GM23338 (cell line): ENCODE data around the gene MMP17. TPM values are rescaled to one million over a fixed set of nuclear protein-coding genes. Genes with fewer than 3 reads are reported as not detected.

ENCODE experiments used
- ATAC-seq: fragments of 200-7000 bp; cut with Tn5 transposase; 3 replicates; pipeline ENCODE4 v1.9.1; 2020
- DNase-seq: peaks from one replicate; pipeline ENCODE4 v3.0.0-alpha.2; 2015; ENCODE audit warnings: low spot score
- H2AFZ ChIP-seq: fragments of 200-600 bp; sonication (generic); 2 replicates; pipeline ENCODE4 v1.8.0; 2016; ENCODE audit warnings: antibody characterized with exemption, mild to moderate bottlenecking, moderate library complexity
- H3F3A ChIP-seq: fragments of 200-600 bp; sonication (generic); replicated peaks from 2 replicates; pipeline ENCODE4 v1.8.0; 2017; ENCODE audit warnings: antibody characterized with exemption, mixed run types, low read depth
- H3K27ac ChIP-seq: fragments of 200-600 bp; sonication (generic); 2 replicates; pipeline ENCODE4 v1.6.1; 2016; ENCODE audit warnings: low read depth
- H3K27me3 ChIP-seq: fragments of 200-600 bp; sonication (generic); 2 replicates; pipeline ENCODE4 v1.8.0; 2016; ENCODE audit warnings: mild to moderate bottlenecking, mixed run types, moderate library complexity; ENCODE audit not compliant: insufficient read depth
- H3K36me3 ChIP-seq: fragments of 200-600 bp; sonication (generic); 2 replicates; pipeline ENCODE4 v1.8.0; 2016; ENCODE audit warnings: mild to moderate bottlenecking; ENCODE audit not compliant: insufficient read depth
- H3K4me1 ChIP-seq: fragments of 200-600 bp; sonication (generic); 2 replicates; pipeline ENCODE4 v1.8.0; 2016; ENCODE audit warnings: mild to moderate bottlenecking, moderate library complexity; ENCODE audit not compliant: insufficient read depth
- H3K4me2 ChIP-seq: fragments of 200-600 bp; sonication (generic); 2 replicates; pipeline ENCODE4 v1.7.1; 2017; ENCODE audit warnings: mixed run types
- H3K4me3 ChIP-seq: fragments of 200-600 bp; sonication (generic); 2 replicates; pipeline ENCODE4 v1.6.1; 2016; ENCODE audit warnings: mixed run types
- H3K79me2 ChIP-seq: fragments of 200-600 bp; sonication (generic); replicated peaks from 2 replicates; pipeline ENCODE4 v1.8.0; 2017; ENCODE audit warnings: mild to moderate bottlenecking; ENCODE audit not compliant: insufficient read depth
- H3K9me2 ChIP-seq: fragments of 200-600 bp; sonication (generic); 2 replicates; pipeline ENCODE4 v1.8.0; 2017; ENCODE audit not compliant: insufficient read depth
- H4K20me1 ChIP-seq: fragments of 200-600 bp; sonication (generic); replicated peaks from 2 replicates; pipeline ENCODE4 v1.8.0; 2017; ENCODE audit warnings: mild to moderate bottlenecking; ENCODE audit not compliant: insufficient read depth
- H3K27ac Mint-ChIP-seq: 2 replicates; pipeline ENCODE4 v1.8.0; 2020; ENCODE audit warnings: inconsistent platforms, mild to moderate bottlenecking, moderate library complexity, mixed read lengths
- H3K27me3 Mint-ChIP-seq: 3 replicates; pipeline ENCODE4 v1.8.0; 2022; ENCODE audit warnings: low read depth, mild to moderate bottlenecking, moderate library complexity, mixed read lengths, inconsistent platforms; ENCODE audit not compliant: insufficient read depth, poor library complexity
- H3K36me3 Mint-ChIP-seq: 3 replicates; pipeline ENCODE4 v1.8.0; 2021; ENCODE audit warnings: low read depth, mild to moderate bottlenecking, inconsistent platforms, moderate library complexity, mixed read lengths
- H3K4me1 Mint-ChIP-seq: 3 replicates; pipeline ENCODE4 v1.8.0; 2020; ENCODE audit warnings: mild to moderate bottlenecking, inconsistent platforms, mixed read lengths
- H3K4me3 Mint-ChIP-seq: 3 replicates; pipeline ENCODE4 v1.8.0; 2021; ENCODE audit warnings: moderate library complexity, mild to moderate bottlenecking, inconsistent platforms, mixed read lengths
- H3K9me3 Mint-ChIP-seq: 3 replicates; pipeline ENCODE4 v1.8.0; 2020; ENCODE audit warnings: moderate library complexity, mild to moderate bottlenecking, inconsistent platforms, mixed read lengths
- CREB1 ChIP-seq: fragments of 250-450 bp; sonication (Bioruptor Pico); IDR thresholded peaks from 2 replicates; pipeline ENCODE4 v1.5.0; 2020; ENCODE audit warnings: low read depth, mild to moderate bottlenecking, moderate library complexity
- CTCF ChIP-seq, 2 experiments: fragments of 200-600 bp in 1 of 2; sonication (generic) in 1 of 2; conservative IDR thresholded peaks; 2 replicates each; pipeline versions ENCODE4 v1.5.1 to v1.6.1; 2016 to 2017; ENCODE audit warnings: antibody characterized with exemption in 2 of 2, low read depth in 2 of 2, mild to moderate bottlenecking in 2 of 2, moderate library complexity in 1 of 2
- ETS1 ChIP-seq: IDR thresholded peaks from 2 replicates; pipeline ENCODE4 v1.6.1; 2016; ENCODE audit warnings: antibody characterized with exemption
- EZH2phosphoT487 ChIP-seq: fragments of 200-600 bp; sonication (generic); IDR thresholded peaks from one replicate; pipeline ENCODE4 v1.8.1; 2018; ENCODE audit warnings: antibody characterized with exemption; ENCODE audit not compliant: unreplicated experiment
- ZNF331 ChIP-seq: fragments of 250-450 bp; sonication (Bioruptor Pico); IDR thresholded peaks from 2 replicates; pipeline ENCODE4 v1.5.0; 2020; ENCODE audit warnings: low read depth, mild to moderate bottlenecking, moderate library complexity
- ZNF462 ChIP-seq: fragments of 250-450 bp; sonication (Bioruptor Pico); IDR thresholded peaks from 2 replicates; pipeline ENCODE4 v1.5.0; 2020; ENCODE audit warnings: mild to moderate bottlenecking, moderate library complexity
- polyA plus RNA-seq: library from polyadenylated mRNA; unstranded; fragments of >200 nt; fragmentation: Nextera tagmentation; extraction: Ambion mirVana; gene quantifications from 2 replicates; pipeline ENCODE4 v1.2.1, GENCODE V29; 2016
- total RNA-seq: library from RNA; depleted of rRNA; stranded (reverse); fragments of >200 nt; shearing (Covaris generic); gene quantifications from 2 replicates; pipeline ENCODE4 v1.2.3, GENCODE V29; 2014

The MMP17 gene
- total and polyA plus RNA-seq, 2 experiments from 2014 or later, result 10.4 to 48.5 TPM

GRCh38 chr12:131828671-131829355 lies 620 bp downstream of the MMP17 start:
- no peak overlapping the region for H2AFZ ChIP-seq
- Mint-ChIP-seq H3K4me3 (peak overlapping the region; percentile 78), H3K27me3 (peaks cover 14% of the 10 kb centered on the region), H3K36me3 (no peaks in the 10 kb centered on the region; the same call in 2 of the 3 replicates), H3K4me1 (peaks cover 14% of the 10 kb centered on the region; the same call in 2 of the 3 replicates), H3K9me3 (no peaks in the 10 kb centered on the region), H3K27ac (no peak overlapping the region)
- no peaks in the 10 kb centered on the region; the same call in 1 of the 2 replicates for H4K20me1 ChIP-seq
- H3K36me3 ChIP-seq, result no peaks in the 10 kb centered on the region
- peaks cover 7% of the 10 kb centered on the region; the same call in 1 of the 2 replicates for H3K4me1 ChIP-seq
- H3K4me3 ChIP-seq, result peak overlapping the region; percentile 73
- DNase-seq (peak; percentile 62), ATAC-seq (peak; percentile 38)
- H3F3A ChIP-seq, result 0 out of 2 replicates have a peak, but pooled peaks cover 3% of the 10 kb centered on the region
- no peaks in the 10 kb centered on the region; the same call in 1 of the 2 replicates for H3K79me2 ChIP-seq
- H3K27me3 ChIP-seq, result peaks cover 29% of the 10 kb centered on the region
- no peak overlapping the region for H3K27ac ChIP-seq
- TF ChIP-seq CREB1 (CRISPR knock-in tag) (no peak), ETS1 (no peak), EZH2phosphoT487 (no peak), CTCF (conservative IDR thresholded peaks at IDR 0.05; ENCODE audit: low read depth in 2 of 2) (no peak), ZNF462 (CRISPR knock-in tag) (no peak), ZNF331 (CRISPR knock-in tag) (no peak)
- H3K9me2 ChIP-seq, result no peaks in the 10 kb centered on the region
- H3K4me2 ChIP-seq, result peak overlapping the region; percentile 93
